H9 (cell line): ENCODE measurements around the gene FAM237B. TPM values are rescaled to one million over a fixed set of nuclear protein-coding genes. Genes with fewer than 3 reads are reported as not detected.
A peak's percentile ranks its signal among the peaks of the same experiment; 100 is the strongest.

ENCODE experiments used
- DNase-seq: peaks from one replicate; pipeline ENCODE4 v3.0.0-alpha.2; 2017
- H2AFZ ChIP-seq: one replicate; pipeline ENCODE4 v1.6.1; 2013; ENCODE audit warnings: mild to moderate bottlenecking, low read length, control low read depth, moderate library complexity
- H2AK5ac ChIP-seq: 2 replicates; pipeline ENCODE4 v1.6.1; 2013; ENCODE audit warnings: low read length, control low read depth, mixed read lengths; ENCODE audit not compliant: insufficient read length
- H2BK120ac ChIP-seq: one replicate; pipeline ENCODE4 v1.6.1; 2013; ENCODE audit warnings: low read depth, mild to moderate bottlenecking, low read length, control low read depth, inconsistent platforms; ENCODE audit not compliant: poor library complexity, severe bottlenecking
- H2BK12ac ChIP-seq: 2 replicates; pipeline ENCODE4 v1.6.1; 2013; ENCODE audit warnings: low read length, control low read depth, mixed read lengths, low read depth; ENCODE audit not compliant: insufficient read length
- H2BK15ac ChIP-seq: 2 replicates; pipeline ENCODE4 v1.6.1; 2013; ENCODE audit warnings: low read depth, low read length, control low read depth
- H2BK20ac ChIP-seq: one replicate; pipeline ENCODE4 v1.6.1; 2013; ENCODE audit warnings: low read depth, mild to moderate bottlenecking, low read length, control low read depth, inconsistent platforms; ENCODE audit not compliant: poor library complexity, severe bottlenecking
- H2BK5ac ChIP-seq: 2 replicates; pipeline ENCODE4 v1.6.1; 2013; ENCODE audit warnings: low read length, control low read depth, mixed read lengths; ENCODE audit not compliant: insufficient read length
- H3K14ac ChIP-seq: 2 replicates; pipeline ENCODE4 v1.6.1; 2013; ENCODE audit warnings: low read length, control low read depth; ENCODE audit not compliant: insufficient read depth
- H3K18ac ChIP-seq: 2 replicates; pipeline ENCODE4 v1.6.1; 2013; ENCODE audit warnings: low read depth, mild to moderate bottlenecking, mixed read lengths, low read length, control low read depth; ENCODE audit not compliant: insufficient read length
- H3K23ac ChIP-seq: 2 replicates; pipeline ENCODE4 v1.6.1; 2013; ENCODE audit warnings: low read length, control low read depth, mixed read lengths, low read depth; ENCODE audit not compliant: insufficient read length
- H3K23me2 ChIP-seq: 2 replicates; pipeline ENCODE4 v1.6.1; 2013; ENCODE audit warnings: low read depth, mild to moderate bottlenecking, mixed read lengths, low read length, control low read depth; ENCODE audit not compliant: insufficient read length, poor library complexity, severe bottlenecking
- H3K27ac ChIP-seq: 2 replicates; pipeline ENCODE4 v1.5.1; 2013; ENCODE audit warnings: low read length, control low read depth, mixed read lengths, low read depth; ENCODE audit not compliant: insufficient read length
- H3K27me3 ChIP-seq: 2 replicates; pipeline ENCODE4 v1.6.1; 2013; ENCODE audit warnings: low read length, control low read depth, inconsistent platforms; ENCODE audit not compliant: insufficient read depth
- H3K4ac ChIP-seq: 2 replicates; pipeline ENCODE4 v1.6.1; 2013; ENCODE audit warnings: low read depth, mild to moderate bottlenecking, control low read depth, inconsistent platforms, low read length, moderate library complexity
- H3K4me1 ChIP-seq: 2 replicates; pipeline ENCODE4 v1.6.1; 2013; ENCODE audit warnings: low read length, control low read depth, inconsistent platforms; ENCODE audit not compliant: insufficient read depth
- H3K4me2 ChIP-seq: 2 replicates; pipeline ENCODE4 v1.6.1; 2013; ENCODE audit warnings: low read length, control low read depth, mixed read lengths; ENCODE audit not compliant: insufficient read length, insufficient read depth
- H3K56ac ChIP-seq: 2 replicates; pipeline ENCODE4 v1.6.1; 2013; ENCODE audit warnings: low read depth, mild to moderate bottlenecking, mixed read lengths, low read length, control low read depth; ENCODE audit not compliant: insufficient read length
- H3K79me1 ChIP-seq: 2 replicates; pipeline ENCODE4 v1.6.1; 2013; ENCODE audit warnings: low read depth, mild to moderate bottlenecking, moderate library complexity, low read length, control low read depth, inconsistent platforms; ENCODE audit not compliant: insufficient read depth, poor library complexity, severe bottlenecking
- H3K79me2 ChIP-seq: 2 replicates; pipeline ENCODE4 v1.6.1; 2013; ENCODE audit warnings: low read length, control low read depth, inconsistent platforms; ENCODE audit not compliant: insufficient read depth
- H3K9ac ChIP-seq: 2 replicates; pipeline ENCODE4 v1.6.1; 2013; ENCODE audit warnings: low read length, control low read depth, mixed read lengths; ENCODE audit not compliant: insufficient read length; ENCODE audit errors: extremely low read depth
- H3K9me3 ChIP-seq: one replicate; pipeline ENCODE4 v1.6.1; 2013; ENCODE audit warnings: low read depth, low read length, inconsistent platforms; ENCODE audit not compliant: control insufficient read depth
- H3T11ph ChIP-seq: one replicate; pipeline ENCODE4 v1.6.1; 2013; ENCODE audit warnings: mild to moderate bottlenecking, low read length, control low read depth, inconsistent platforms
- H4K20me1 ChIP-seq: one replicate; pipeline ENCODE4 v1.6.1; 2013; ENCODE audit not compliant: control insufficient read depth, insufficient read length, insufficient read depth
- H4K5ac ChIP-seq: 2 replicates; pipeline ENCODE4 v1.6.1; 2013; ENCODE audit warnings: low read depth, mild to moderate bottlenecking, mixed read lengths, low read length, control low read depth; ENCODE audit not compliant: insufficient read length
- H4K8ac ChIP-seq: replicated peaks from 2 replicates; pipeline ENCODE4 v1.6.1; 2013; ENCODE audit warnings: low read length, control low read depth, mixed read lengths, low read depth; ENCODE audit not compliant: insufficient read length
- H4K91ac ChIP-seq: 2 replicates; pipeline ENCODE4 v1.6.1; 2013; ENCODE audit warnings: low read depth, mild to moderate bottlenecking, moderate library complexity, mixed read lengths, low read length, control low read depth; ENCODE audit not compliant: insufficient read length
- H3K27ac Mint-ChIP-seq, 3 experiments: 2 replicates in 2 of 3; 3 replicates in 1 of 3; pipeline ENCODE4 v1.8.0; 2020 to 2021; ENCODE audit warnings: mixed read lengths in 3 of 3, mild to moderate bottlenecking in 1 of 3, moderate library complexity in 1 of 3
- H3K27me3 Mint-ChIP-seq: 2 replicates; pipeline ENCODE4 v1.8.0; 2021; ENCODE audit warnings: low read depth, mild to moderate bottlenecking, moderate library complexity, mixed read lengths
- H3K36me3 Mint-ChIP-seq, 3 experiments: 2 replicates in 2 of 3; 3 replicates in 1 of 3; pipeline ENCODE4 v1.8.0; 2020 to 2021; ENCODE audit warnings: low read depth in 3 of 3, mixed read lengths in 3 of 3; ENCODE audit not compliant: insufficient read depth in 1 of 3
- H3K4me1 Mint-ChIP-seq, 2 experiments: 2 replicates each; pipeline ENCODE4 v1.8.0; 2020; ENCODE audit warnings: mixed read lengths in 2 of 2
- H3K4me3 Mint-ChIP-seq, 2 experiments: 2 replicates in 1 of 2; 3 replicates in 1 of 2; pipeline ENCODE4 v1.8.0; 2020 to 2021; ENCODE audit warnings: mild to moderate bottlenecking in 2 of 2, mixed read lengths in 2 of 2, moderate library complexity in 1 of 2
- H3K9me3 Mint-ChIP-seq, 2 experiments: 2 replicates in 1 of 2; 3 replicates in 1 of 2; pipeline ENCODE4 v1.8.0; 2020; ENCODE audit warnings: mild to moderate bottlenecking in 2 of 2, mixed read lengths in 2 of 2, moderate library complexity in 1 of 2
- CTCF ChIP-seq: fragments of 200-600 bp; sonication (generic); conservative IDR thresholded peaks from 3 replicates; pipeline ENCODE4 v1.8.0; 2021; ENCODE audit warnings: antibody characterized with exemption, mild to moderate bottlenecking
- WGBS: extraction: QIAGEN DNeasy Blood & Tissue Kit; methylation state at CpG from one replicate; pipeline ENCODE4 v1.1.7; 2013; ENCODE audit warnings: missing lambda C conversion rate, low lambda C conversion rate, mixed read lengths; ENCODE audit not compliant: insufficient read length; ENCODE audit errors: extremely low coverage; 5-methylcytosine and 5-hydroxymethylcytosine counted together
- total RNA-seq: library from RNA; stranded (reverse); gene quantifications from 2 replicates; pipeline ENCODE4 v1.2.1, GENCODE V29; 2021

FAM237B gene
- total RNA-seq, 1 experiment from 2014 or later, result not detected

DNA sequence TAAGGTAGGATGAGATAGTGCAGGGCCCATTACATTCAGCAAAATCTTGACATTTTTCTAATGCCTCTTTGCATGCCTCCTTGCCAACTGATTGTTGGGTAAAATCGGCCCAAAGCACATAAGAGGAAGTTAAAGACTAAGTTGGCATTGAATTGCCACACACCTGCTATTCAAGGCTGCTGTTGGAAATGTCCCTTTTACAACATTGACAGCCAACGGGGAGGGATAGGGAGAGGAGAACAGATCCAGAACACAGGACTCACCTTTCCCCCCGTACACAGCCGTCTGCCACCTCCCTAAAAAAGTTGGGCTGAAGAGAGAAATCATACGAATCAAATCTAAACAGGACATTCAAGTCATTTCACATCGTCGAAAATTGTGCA is 695 bp downstream of the FAM237B start:
- H3K4me2 ChIP-seq, result peak overlapping the region; percentile 41
- H3K79me1 ChIP-seq, result no peaks in the 10 kb centered on the region
- H3K4me1 ChIP-seq, result no peaks in the 10 kb centered on the region
- no peak overlapping the region for H3K18ac ChIP-seq
- H3K14ac ChIP-seq, result no peak overlapping the region
- H3K79me2 ChIP-seq, result no peaks in the 10 kb centered on the region
- no peak overlapping the region for H3K27ac ChIP-seq
- Mint-ChIP-seq H3K9me3 (no peaks in the 10 kb centered on the region), H3K36me3 (no peaks in the 10 kb centered on the region; a peak in 1 of 7 replicates), H3K4me3 (peak overlapping the region; percentile 59 to 79), H3K27me3 (peaks cover 66% of the 10 kb centered on the region), H3K27ac (no peak overlapping the region), H3K4me1 (peaks cover 9% of the 10 kb centered on the region in 2 experiments)
- no peaks in the 10 kb centered on the region for H4K20me1 ChIP-seq
- no peak overlapping the region for H4K91ac ChIP-seq
- H2BK20ac ChIP-seq, result no peak overlapping the region
- peaks cover 30% of the 10 kb centered on the region for H3K27me3 ChIP-seq
- DNase-seq, result no peak
- H2BK5ac ChIP-seq, result no peak overlapping the region
- no peak overlapping the region for H2BK12ac ChIP-seq
- no peak overlapping the region for H4K8ac ChIP-seq
- H3K4ac ChIP-seq, result no peak overlapping the region
- no peak overlapping the region for H2AK5ac ChIP-seq
- peaks cover 5% of the 10 kb centered on the region for H3K23me2 ChIP-seq
- H3K23ac ChIP-seq, result no peak overlapping the region
- no CpG with 5 or more reads among the region's 7 CpGs for WGBS
- no peak overlapping the region for H3T11ph ChIP-seq
- no peak overlapping the region for H3K56ac ChIP-seq
- H2AFZ ChIP-seq, result no peak overlapping the region
- H2BK120ac ChIP-seq, result no peak overlapping the region
- no peak overlapping the region for H2BK15ac ChIP-seq
- no peak overlapping the region for H4K5ac ChIP-seq
- TF ChIP-seq CTCF, result no peak
- H3K9me3 ChIP-seq, result no peaks in the 10 kb centered on the region
- no peak overlapping the region for H3K9ac ChIP-seq
